GM19397 (cell line): ENCODE measurements around the gene LGMN.

ENCODE experiments used
- ATAC-seq: cut with Tn5 transposase; IDR thresholded peaks from one replicate; pipeline ENCODE4 v1.9.1; 2021; ENCODE audit warnings: mild to moderate bottlenecking, moderate library complexity; ENCODE audit not compliant: unreplicated experiment

Gene LGMN

GRCh38 chr14:92679246-92679645 is 69.2 kb downstream of the LGMN start:
- ATAC-seq = no peak

GRCh38 chr14:92678766-92679165 is 69.7 kb downstream of the LGMN start:
- ATAC-seq = no peak

GRCh38 chr14:92677955-92678354 is 70.5 kb downstream of the LGMN start:
- no peak for ATAC-seq

GRCh38 chr14:92677087-92677668 is 71.2 kb downstream of the LGMN start:
- peak; percentile 77 for ATAC-seq

- no peak for ATAC-seq
These were observed 71.9 kb downstream of the LGMN start for GRCh38 chr14:92676403-92677086.

GRCh38 chr14:92675976-92676375 is 72.5 kb downstream of the LGMN start:
- no peak for ATAC-seq

- ATAC-seq = no peak
These were observed 73.0 kb downstream of the LGMN start for GRCh38 chr14:92675421-92675820.

- no peak for ATAC-seq
These were observed 74.8 kb downstream of the LGMN start for GRCh38 chr14:92673601-92674150.

- ATAC-seq = no peak
These were observed 77.6 kb downstream of the LGMN start for GRCh38 chr14:92670643-92671366.

- no peak for ATAC-seq
These were observed 78.3 kb downstream of the LGMN start for GRCh38 chr14:92670160-92670559.

GRCh38 chr14:92668276-92668973 is 80.0 kb downstream of the LGMN start:
- ATAC-seq = peak; percentile 45

- ATAC-seq = no peak
These were observed 82.2 kb downstream of the LGMN start for GRCh38 chr14:92666251-92666650.

- no peak for ATAC-seq
These were observed 82.7 kb downstream of the LGMN start for GRCh38 chr14:92665661-92666110.

GRCh38 chr14:92663049-92663448 is 85.4 kb downstream of the LGMN start:
- no peak for ATAC-seq

GRCh38 chr14:92660571-92660970 is 87.9 kb downstream of the LGMN start:
- ATAC-seq = no peak

GRCh38 chr14:92659765-92660561 is 88.5 kb downstream of the LGMN start:
- ATAC-seq = no peak

GRCh38 chr14:92658684-92659083 is 89.7 kb downstream of the LGMN start:
- ATAC-seq = no peak

GRCh38 chr14:92658160-92658559 is 90.3 kb downstream of the LGMN start:
- no peak for ATAC-seq

- no peak for ATAC-seq
These were observed 90.8 kb downstream of the LGMN start for GRCh38 chr14:92657457-92658142.
